HG02840 (cell line): ENCODE measurements around the gene CNNM4.
A peak's percentile ranks its signal among the peaks of the same experiment; 100 is the strongest.
"Not testable (repeated sequence)": the region's sequence is repeated elsewhere in the genome, so short reads cannot be mapped to it uniquely, and the experiment has no call there.

Experiments used
- ATAC-seq: cut with Tn5 transposase; IDR thresholded peaks from one replicate; pipeline ENCODE4 v1.9.1; 2021; ENCODE audit warnings: mild to moderate bottlenecking, moderate library complexity, moderate number of reproducible peaks; ENCODE audit not compliant: unreplicated experiment, low FRiP score

CNNM4 gene

GRCh38 chr2:96788442-96789244, 27.9 kb downstream of the CNNM4 start:
- ATAC-seq: no peak

- no peak for ATAC-seq
These were observed 28.5 kb downstream of the CNNM4 start for GRCh38 chr2:96789245-96789617.

DNA sequence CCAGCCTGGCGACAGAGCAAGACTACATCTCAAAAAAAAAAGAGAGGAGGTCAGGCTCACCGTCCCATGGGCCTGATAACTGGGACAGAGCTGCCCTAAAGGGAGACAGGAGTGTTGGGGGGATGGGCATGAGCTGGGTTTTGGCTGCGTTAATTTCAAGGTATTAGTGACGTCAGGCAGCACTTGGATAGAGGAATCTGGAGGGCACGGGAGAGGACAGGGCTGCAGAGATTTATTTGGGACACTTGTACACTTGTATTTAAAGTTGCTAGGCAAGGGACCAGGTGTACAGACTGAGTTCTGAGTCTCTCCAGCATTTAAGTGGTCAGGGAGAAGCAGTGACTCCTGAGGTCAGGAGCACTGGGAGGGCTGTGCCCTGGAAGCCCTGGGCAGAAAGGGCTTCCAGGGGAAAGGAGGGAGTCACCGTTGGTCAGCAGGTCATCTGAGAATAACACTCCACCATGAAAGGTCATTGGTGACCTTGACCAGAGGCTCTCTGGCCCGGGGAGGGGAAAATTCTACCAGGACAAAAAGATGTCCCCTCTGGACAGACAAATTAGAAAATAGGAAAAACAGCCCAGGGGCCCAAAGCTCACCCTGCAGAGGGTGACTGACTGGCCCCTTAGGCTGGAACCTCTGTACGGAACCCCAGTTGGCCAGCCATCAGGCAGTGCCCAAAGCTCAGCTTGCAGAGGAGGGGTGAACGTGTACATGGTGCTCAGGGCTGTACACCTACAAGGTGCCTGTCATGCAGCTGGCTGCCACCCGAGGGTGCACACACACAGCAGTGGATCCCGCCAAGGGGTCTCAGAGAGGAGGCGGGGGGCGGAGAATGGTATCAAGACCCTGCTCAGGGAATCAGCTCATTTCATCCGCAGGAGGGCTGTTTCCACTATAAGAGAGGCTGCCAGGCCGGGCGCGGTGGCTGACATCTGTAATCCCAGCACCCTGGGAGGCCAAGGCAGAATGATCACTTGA, 32.4 kb downstream of the CNNM4 start:
- no peak for ATAC-seq

DNA sequence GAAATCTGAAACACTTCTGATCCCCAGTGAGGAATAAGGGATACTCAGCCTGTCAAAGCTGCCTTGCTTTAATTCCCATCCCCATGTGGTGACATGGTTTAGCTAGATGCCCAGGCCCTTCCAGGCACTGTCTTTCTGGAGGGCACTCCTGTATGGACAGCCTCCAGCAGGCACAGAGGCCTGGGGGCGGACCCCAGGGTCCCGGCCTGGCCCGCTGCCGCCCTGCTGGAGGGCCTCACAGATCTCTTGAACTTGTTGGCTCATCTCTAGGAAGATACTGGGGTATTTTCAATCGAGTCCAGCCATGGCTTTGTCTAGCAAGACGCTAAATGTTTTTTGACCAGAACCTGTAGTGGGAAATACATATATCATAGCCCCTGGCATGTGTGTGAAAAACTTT, 34.4 kb downstream of the CNNM4 start:
- ATAC-seq: no peak

GRCh38 chr2:96796497-96796896, 35.8 kb downstream of the CNNM4 start:
- not testable (repeated sequence) for ATAC-seq

- no peak for ATAC-seq
These were observed 36.4 kb downstream of the CNNM4 start for GRCh38 chr2:96797066-96797625.

DNA sequence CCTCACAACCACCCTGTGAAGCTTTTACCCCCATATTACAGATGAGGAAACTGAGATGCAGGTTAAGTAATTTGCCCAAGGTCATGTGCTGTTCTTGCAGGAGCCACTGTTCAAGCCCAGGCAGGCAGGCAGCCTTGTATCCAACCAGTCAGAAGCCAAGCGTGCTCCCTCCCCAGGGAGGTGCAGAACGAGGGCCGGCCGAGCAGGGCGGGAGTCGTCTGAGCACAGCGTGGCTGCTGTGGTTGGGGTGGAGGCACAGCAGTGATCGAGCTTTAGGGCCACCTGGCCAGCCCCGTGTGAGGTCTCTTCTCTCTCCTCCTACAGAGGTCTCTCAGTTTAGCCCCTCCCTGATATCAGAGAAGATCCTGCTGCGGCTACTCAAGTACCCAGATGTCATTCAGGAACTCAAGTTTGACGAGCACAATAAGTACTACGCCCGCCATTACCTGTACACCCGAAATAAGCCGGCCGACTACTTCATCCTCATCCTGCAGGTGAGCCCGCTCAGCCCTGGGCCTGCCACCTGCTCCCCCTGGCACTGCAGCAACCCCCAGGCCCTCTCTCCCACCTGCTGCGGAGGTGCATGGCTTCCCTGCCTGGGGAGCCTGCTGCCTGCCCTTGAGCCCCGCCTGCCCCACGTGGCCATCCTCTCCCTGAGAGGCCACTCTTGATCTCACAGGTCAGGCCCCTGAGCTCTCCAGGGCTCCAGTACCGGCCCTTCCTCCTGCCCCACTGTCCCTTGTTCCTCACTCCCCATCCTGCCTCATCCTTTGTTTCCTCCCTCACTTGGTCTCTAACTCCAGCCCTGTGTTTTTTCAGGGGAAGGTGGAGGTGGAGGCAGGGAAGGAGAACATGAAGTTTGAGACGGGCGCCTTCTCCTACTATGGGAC, 38.3 kb downstream of the CNNM4 start:
- ATAC-seq: no peak

DNA sequence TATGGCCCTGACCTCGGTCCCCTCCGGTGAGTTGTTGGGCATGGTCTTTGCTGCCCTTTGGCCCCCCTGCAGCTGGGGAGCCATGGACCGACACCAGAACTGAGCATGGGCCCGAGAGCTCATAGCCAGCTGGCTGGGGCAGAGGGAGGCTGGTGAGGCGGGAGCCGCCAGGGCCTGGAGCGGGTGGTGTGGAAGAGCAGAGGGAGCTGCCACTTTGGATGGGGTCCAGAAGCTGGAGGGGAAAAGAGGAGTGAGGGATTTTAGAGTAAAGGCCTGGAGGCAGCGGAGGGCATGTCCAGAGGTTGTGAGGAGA, 38.9 kb downstream of the CNNM4 start:
- ATAC-seq: no peak

DNA sequence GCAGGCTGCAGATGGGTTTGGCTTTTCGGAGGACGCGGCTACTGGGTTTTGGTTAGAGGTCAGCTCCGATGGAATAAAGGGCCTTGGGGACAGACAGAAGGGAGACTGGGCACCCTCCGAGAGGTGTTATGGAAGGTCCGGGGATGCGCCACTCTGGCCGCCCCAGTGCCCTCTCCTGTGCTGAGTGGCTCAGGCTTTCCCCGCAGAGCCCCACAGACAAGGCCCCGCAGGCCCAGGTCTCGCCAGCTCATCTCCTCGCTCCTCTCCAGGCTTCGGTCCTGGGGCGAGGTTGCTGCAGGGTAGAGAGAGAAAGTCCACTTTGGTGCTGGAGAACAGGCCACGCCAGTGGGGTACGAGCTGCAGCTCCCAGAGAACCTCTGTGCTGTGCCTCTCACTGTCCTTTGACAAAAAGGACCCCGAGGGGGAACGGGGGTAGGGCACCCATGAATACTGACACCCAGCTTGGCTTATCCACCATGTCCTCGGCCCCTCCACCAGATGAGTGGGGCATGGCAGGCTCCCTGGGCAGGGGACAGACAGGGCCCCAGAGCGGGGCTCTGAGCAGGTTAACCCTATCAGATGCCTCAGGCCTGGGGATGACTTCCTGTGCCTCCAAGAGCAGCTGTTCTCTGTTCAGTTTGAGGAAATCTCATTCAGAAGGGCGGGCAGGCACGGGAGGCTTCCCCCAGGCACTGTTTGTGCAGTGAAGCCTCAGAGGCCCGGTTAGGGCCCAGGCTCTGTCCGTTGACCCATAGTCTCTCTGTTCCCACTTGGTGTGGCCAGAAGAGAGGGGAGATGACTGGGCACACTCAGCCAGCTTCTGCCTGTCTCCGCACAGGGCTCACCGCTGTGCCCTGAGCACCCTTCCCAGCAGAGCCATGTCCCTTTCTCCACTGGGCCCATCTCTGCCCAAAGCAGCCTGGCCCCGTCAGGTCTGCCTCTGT, 39.6 kb downstream of the CNNM4 start:
- ATAC-seq: no peak

- ATAC-seq: peak; percentile 72
These were observed 40.5 kb downstream of the CNNM4 start for GRCh38 chr2:96801005-96801785.

GRCh38 chr2:96801786-96802595, 41.3 kb downstream of the CNNM4 start:
- no peak for ATAC-seq

GRCh38 chr2:96802721-96803120, 42.0 kb downstream of the CNNM4 start:
- ATAC-seq: no peak

DNA sequence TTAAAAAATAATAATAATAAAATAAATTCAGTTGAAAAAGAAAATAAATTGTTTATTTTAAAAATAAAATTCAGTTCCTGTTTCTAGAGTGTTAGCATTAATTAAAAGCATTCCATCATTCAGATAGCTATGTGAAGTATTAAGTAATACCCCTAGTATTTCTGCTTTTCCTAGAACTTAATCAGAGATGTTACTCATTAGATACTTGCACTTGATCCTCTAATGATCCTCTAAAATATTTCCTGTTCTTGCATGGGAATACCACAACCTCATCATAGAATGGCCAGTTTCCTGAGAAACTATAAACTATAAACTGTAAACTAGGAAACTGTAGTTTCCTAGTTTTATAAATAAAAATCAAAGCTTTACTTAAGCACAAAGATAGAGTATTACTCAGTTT, 44.3 kb downstream of the CNNM4 start:
- ATAC-seq: no peak

- ATAC-seq: not testable (repeated sequence)
These were observed 45.2 kb downstream of the CNNM4 start for GRCh38 chr2:96805946-96806345.

DNA sequence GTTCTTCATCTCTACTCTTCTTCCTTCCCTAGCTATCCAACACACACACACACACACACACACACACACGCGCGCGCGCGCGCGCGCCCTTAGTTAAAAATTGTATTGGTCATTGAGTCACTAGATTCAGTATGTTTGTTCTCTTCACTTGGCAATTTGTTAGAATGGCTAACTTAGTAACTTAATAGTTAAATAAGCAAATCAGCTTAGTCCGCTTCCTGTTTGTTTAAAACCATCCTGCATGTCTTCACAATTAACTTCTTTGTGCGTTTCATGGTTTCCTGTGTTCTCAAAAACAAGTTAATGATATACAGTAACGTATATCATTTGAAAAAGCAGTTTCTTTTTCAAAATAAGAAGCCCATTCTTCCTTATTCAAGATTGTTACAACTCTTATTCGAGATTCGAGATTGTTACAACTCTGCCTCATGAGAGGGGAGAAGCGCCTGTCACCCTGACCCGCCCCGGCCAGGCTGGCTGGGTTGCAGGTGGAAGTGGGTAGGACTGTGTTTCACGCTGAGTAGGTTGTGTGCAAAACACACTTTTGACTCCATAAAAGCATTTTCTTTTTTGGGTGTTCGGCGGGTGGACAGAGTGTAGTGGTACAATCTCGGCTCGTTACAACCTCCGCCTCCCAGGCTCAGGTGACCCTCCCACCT, 45.9 kb downstream of the CNNM4 start:
- no peak for ATAC-seq

DNA sequence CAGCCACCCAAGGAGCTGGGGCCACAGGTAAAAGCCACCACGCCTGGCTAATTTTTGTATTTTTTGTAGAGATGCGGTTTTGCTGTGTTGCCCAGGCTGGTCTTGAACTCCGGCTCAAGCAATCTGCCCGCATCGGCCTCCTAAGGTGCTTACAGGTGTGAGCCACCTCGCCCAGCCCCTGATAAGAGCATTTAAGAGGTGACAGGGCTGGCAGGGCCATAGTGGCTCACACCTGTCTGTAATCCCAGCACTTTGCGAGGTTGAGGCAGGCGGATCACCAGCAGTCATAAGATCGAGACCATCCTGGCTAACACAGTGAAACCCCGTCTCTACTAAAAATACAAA, 46.4 kb downstream of the CNNM4 start:
- ATAC-seq: no peak

- ATAC-seq: no peak
These were observed 47.6 kb downstream of the CNNM4 start for GRCh38 chr2:96808176-96808837.
